GM12865 (cell line): ENCODE measurements around the gene PLXDC2.
A peak's percentile ranks its signal among the peaks of the same experiment; 100 is the strongest.
"Not testable (repeated sequence)": the region's sequence is repeated elsewhere in the genome, so short reads cannot be mapped to it uniquely, and the experiment has no call there.

Source experiments
- DNase-seq: peaks from one replicate; pipeline ENCODE4 v3.0.0; 2010; ENCODE audit warnings: low read depth
- H3K4me3 ChIP-seq: 2 replicates; pipeline ENCODE4 v1.5.1; 2011; ENCODE audit warnings: mild to moderate bottlenecking, low read depth, low read length, control low read depth
- TF ChIP-seq, protein P1 (sequence below): IDR thresholded peaks from 2 replicates; pipeline ENCODE4 v1.5.1; 2011; ENCODE audit warnings: low read length, control low read depth, low read depth, inconsistent platforms; ENCODE audit not compliant: insufficient read depth; ENCODE audit errors: missing control alignments

PLXDC2 gene

DNA sequence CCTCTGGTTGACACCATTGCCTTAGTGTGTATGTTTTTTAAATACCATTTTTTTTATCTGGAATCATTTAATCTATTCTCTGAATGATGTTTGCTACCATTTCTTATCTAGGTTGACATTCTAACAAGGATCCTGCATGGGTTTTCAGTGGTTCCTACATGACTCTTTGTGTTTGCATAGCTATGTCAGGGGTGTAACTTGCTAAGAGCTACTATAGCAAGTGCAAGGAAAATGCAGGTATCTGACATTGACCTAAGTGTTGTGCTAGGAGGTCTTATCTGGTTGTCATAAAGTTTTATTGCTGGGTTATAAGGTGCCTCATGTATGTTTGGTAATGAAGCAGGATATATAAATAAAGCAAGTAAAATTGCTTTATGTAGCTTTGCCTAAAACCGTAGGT, 183.2 kb downstream of the PLXDC2 start:
- DNase-seq, result no peak
- TF ChIP-seq, protein P1, sequence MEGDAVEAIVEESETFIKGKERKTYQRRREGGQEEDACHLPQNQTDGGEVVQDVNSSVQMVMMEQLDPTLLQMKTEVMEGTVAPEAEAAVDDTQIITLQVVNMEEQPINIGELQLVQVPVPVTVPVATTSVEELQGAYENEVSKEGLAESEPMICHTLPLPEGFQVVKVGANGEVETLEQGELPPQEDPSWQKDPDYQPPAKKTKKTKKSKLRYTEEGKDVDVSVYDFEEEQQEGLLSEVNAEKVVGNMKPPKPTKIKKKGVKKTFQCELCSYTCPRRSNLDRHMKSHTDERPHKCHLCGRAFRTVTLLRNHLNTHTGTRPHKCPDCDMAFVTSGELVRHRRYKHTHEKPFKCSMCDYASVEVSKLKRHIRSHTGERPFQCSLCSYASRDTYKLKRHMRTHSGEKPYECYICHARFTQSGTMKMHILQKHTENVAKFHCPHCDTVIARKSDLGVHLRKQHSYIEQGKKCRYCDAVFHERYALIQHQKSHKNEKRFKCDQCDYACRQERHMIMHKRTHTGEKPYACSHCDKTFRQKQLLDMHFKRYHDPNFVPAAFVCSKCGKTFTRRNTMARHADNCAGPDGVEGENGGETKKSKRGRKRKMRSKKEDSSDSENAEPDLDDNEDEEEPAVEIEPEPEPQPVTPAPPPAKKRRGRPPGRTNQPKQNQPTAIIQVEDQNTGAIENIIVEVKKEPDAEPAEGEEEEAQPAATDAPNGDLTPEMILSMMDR, result no peak
- no peak overlapping the region for H3K4me3 ChIP-seq

GRCh38 chr10:20002026-20002425, 185.8 kb downstream of the PLXDC2 start:
- not testable (repeated sequence) for H3K4me3 ChIP-seq, DNase-seq

- no peak for DNase-seq
- TF ChIP-seq, protein P1, result no peak
- H3K4me3 ChIP-seq, result no peak overlapping the region
Measured at GRCh38 chr10:20002657-20003056, 186.4 kb downstream of the PLXDC2 start.

DNA sequence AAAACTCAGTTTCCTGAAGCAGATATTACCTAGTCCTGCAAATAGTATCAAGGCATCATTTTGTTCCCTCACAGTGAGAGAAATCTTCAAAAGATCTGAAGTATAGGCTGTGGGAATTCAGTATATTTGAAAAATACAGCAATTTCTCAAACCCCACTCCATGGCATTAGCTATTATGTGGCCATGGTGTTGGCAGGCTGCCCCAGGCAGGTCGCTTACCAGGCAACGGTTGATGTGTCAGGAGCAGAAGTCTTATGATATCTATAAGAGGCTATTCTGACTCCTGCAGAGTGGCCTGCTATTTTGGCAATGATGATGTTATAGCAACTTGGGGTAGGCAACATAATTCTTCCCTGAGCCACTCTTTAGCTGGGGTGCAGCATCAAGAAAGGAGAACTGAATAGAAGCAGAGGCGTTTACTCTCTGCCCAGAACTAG, 187.9 kb downstream of the PLXDC2 start:
- TF ChIP-seq, protein P1, result no peak
- DNase-seq, result peak; percentile 63
- peak overlapping the region; percentile 20 for H3K4me3 ChIP-seq

GRCh38 chr10:20005638-20006037, 189.4 kb downstream of the PLXDC2 start:
- no peak for DNase-seq
- no peak overlapping the region for H3K4me3 ChIP-seq
- TF ChIP-seq, protein P1, result no peak

GRCh38 chr10:20006169-20006870, 190.1 kb downstream of the PLXDC2 start:
- DNase-seq, result no peak
- H3K4me3 ChIP-seq, result no peak overlapping the region
- TF ChIP-seq, protein P1, result no peak

- no peak for DNase-seq
- TF ChIP-seq, protein P1, result no peak
- no peak overlapping the region for H3K4me3 ChIP-seq
Measured at GRCh38 chr10:20007426-20007825, 191.2 kb downstream of the PLXDC2 start.
